NT2/D1 (cell line): Measurements from ENCODE around the gene C5AR1.
"Not testable (repeated sequence)": the region's sequence is repeated elsewhere in the genome, so short reads cannot be mapped to it uniquely, and the experiment has no call there.

ENCODE experiments used
- DNase-seq: peaks from one replicate; pipeline ENCODE4 v3.0.0-alpha.2; 2011; ENCODE audit warnings: low read depth, low spot score
- H3K27me3 ChIP-seq: 2 replicates; pipeline ENCODE4 v1.6.0; 2011; ENCODE audit warnings: mild to moderate bottlenecking; ENCODE audit not compliant: insufficient read length, insufficient read depth
- H3K36me3 ChIP-seq: 2 replicates; pipeline ENCODE4 v1.6.1; 2011; ENCODE audit warnings: mild to moderate bottlenecking, low read length, mixed read lengths; ENCODE audit not compliant: insufficient read depth, insufficient read length
- H3K4me1 ChIP-seq: 2 replicates; pipeline ENCODE4 v1.5.1; 2011; ENCODE audit not compliant: insufficient read depth, insufficient read length
- H3K4me3 ChIP-seq: 2 replicates; pipeline ENCODE4 v1.5.1; 2011; ENCODE audit warnings: low read depth; ENCODE audit not compliant: insufficient read length
- H3K9ac ChIP-seq: 2 replicates; pipeline ENCODE4 v1.6.0; 2011; ENCODE audit warnings: low read depth; ENCODE audit not compliant: insufficient read length
- H3K9me3 ChIP-seq: 2 replicates; pipeline ENCODE4 v1.5.1; 2011; ENCODE audit warnings: mild to moderate bottlenecking, low read length; ENCODE audit not compliant: insufficient read depth
- SUZ12 ChIP-seq: IDR thresholded peaks from 2 replicates; pipeline ENCODE4 v1.6.1; 2011; ENCODE audit not compliant: insufficient read length, insufficient read depth; ENCODE audit errors: extremely low read depth
- YY1 ChIP-seq: IDR thresholded peaks from 2 replicates; pipeline ENCODE4 v1.6.1; 2011; ENCODE audit not compliant: insufficient read length, insufficient read depth
- ZNF274 ChIP-seq: IDR thresholded peaks from 2 replicates; pipeline ENCODE4 v1.6.1; 2011; ENCODE audit warnings: mild to moderate bottlenecking, low read depth, low read length

C5AR1 gene

GRCh38 chr19:47309608-47310007 is at the start of gene C5AR1:
C5AR1 (plus strand) TSS chr19:47309861; CDS start chr19:47309896, 35 bp downstream.
- no peak within 1 kb of the TSS for H3K4me3 ChIP-seq
- no peak within 1 kb of the TSS for H3K9ac ChIP-seq
- no peaks in the 10 kb centered on the region for H3K9me3 ChIP-seq
- H3K36me3 ChIP-seq: no peaks in the 10 kb centered on the region
- DNase-seq: no peak
- no peak for TF ChIP-seq ZNF274
- TF ChIP-seq SUZ12: no peak
- no peak for TF ChIP-seq YY1
- no peaks in the 10 kb centered on the region for H3K4me1 ChIP-seq
- H3K27me3 ChIP-seq: no peaks in the 10 kb centered on the region

- H3K36me3 ChIP-seq: peaks cover 57% of the 10 kb centered on the region
- H3K27me3 ChIP-seq: no peaks in the 10 kb centered on the region
- no peaks in the 10 kb centered on the region for H3K9me3 ChIP-seq
- H3K9ac ChIP-seq: no peak overlapping the region
- TF ChIP-seq ZNF274 (no peak), SUZ12 (no peak), YY1 (no peak)
- no peak overlapping the region for H3K4me3 ChIP-seq
- DNase-seq: no peak
- peaks cover 13% of the 10 kb centered on the region for H3K4me1 ChIP-seq
Observed at GRCh38 chr19:47260476-47260875, 49.2 kb upstream of the C5AR1 start.

GRCh38 chr19:47261946-47262793 is 47.5 kb upstream of the C5AR1 start:
- peaks cover 13% of the 10 kb centered on the region for H3K4me1 ChIP-seq
- not testable (repeated sequence) for H3K9ac ChIP-seq, H3K27me3 ChIP-seq, DNase-seq, H3K9me3 ChIP-seq, H3K4me3 ChIP-seq
- H3K36me3 ChIP-seq: peaks cover 67% of the 10 kb centered on the region

- Histone ChIP-seq H3K27me3 (no peaks in the 10 kb centered on the region), H3K9ac (no peak overlapping the region), H3K4me3 (no peak overlapping the region), H3K9me3 (no peaks in the 10 kb centered on the region), H3K36me3 (peaks cover 66% of the 10 kb centered on the region), H3K4me1 (peaks cover 3% of the 10 kb centered on the region)
- no peak for DNase-seq
- TF ChIP-seq SUZ12: no peak
- no peak for TF ChIP-seq ZNF274
- no peak for TF ChIP-seq YY1
Observed at GRCh38 chr19:47264629-47265028, 45.0 kb upstream of the C5AR1 start.

GRCh38 chr19:47266401-47266941 is 43.2 kb upstream of the C5AR1 start:
- TF ChIP-seq YY1 (no peak), ZNF274 (no peak), SUZ12 (no peak)
- DNase-seq: no peak
- Histone ChIP-seq H3K9me3 (no peaks in the 10 kb centered on the region), H3K36me3 (peaks cover 66% of the 10 kb centered on the region), H3K4me1 (peaks cover 2% of the 10 kb centered on the region), H3K27me3 (no peaks in the 10 kb centered on the region), H3K4me3 (no peak overlapping the region), H3K9ac (no peak overlapping the region)

- Histone ChIP-seq H3K27me3 (no peaks in the 10 kb centered on the region), H3K9ac (no peak overlapping the region), H3K4me3 (no peak overlapping the region), H3K9me3 (no peaks in the 10 kb centered on the region), H3K36me3 (peaks cover 70% of the 10 kb centered on the region), H3K4me1 (peaks cover 4% of the 10 kb centered on the region)
- TF ChIP-seq SUZ12 (no peak), ZNF274 (no peak), YY1 (no peak)
- no peak for DNase-seq
Observed at GRCh38 chr19:47267350-47267759, 42.3 kb upstream of the C5AR1 start.

GRCh38 chr19:47268028-47268427 is 41.6 kb upstream of the C5AR1 start:
- no peak for DNase-seq
- Histone ChIP-seq H3K36me3 (peaks cover 64% of the 10 kb centered on the region), H3K4me1 (peaks cover 4% of the 10 kb centered on the region), H3K4me3 (no peak overlapping the region), H3K9ac (no peak overlapping the region), H3K9me3 (no peaks in the 10 kb centered on the region), H3K27me3 (no peaks in the 10 kb centered on the region)
- TF ChIP-seq ZNF274: no peak
- TF ChIP-seq SUZ12: no peak
- no peak for TF ChIP-seq YY1
